PFSK-1 (cell line): ENCODE results near the gene RHBDL3.

Experiments
- FOXP2 ChIP-seq: optimal IDR thresholded peaks from 2 replicates; pipeline ENCODE3; 2011; ENCODE audit warnings: borderline replicate concordance, control low read depth, inconsistent platforms; ENCODE audit not compliant: insufficient read depth; ENCODE audit errors: extremely low read length, extremely low read depth
- POLR2AphosphoS5 ChIP-seq: IDR thresholded peaks from 2 replicates; pipeline ENCODE4 v1.6.1; 2012; ENCODE audit warnings: low read depth, mild to moderate bottlenecking, control low read depth, low read length, moderate library complexity
- SIN3A ChIP-seq: IDR thresholded peaks from 2 replicates; pipeline ENCODE4 v1.6.1; 2012; ENCODE audit warnings: mild to moderate bottlenecking, low read length, moderate library complexity, borderline replicate concordance; ENCODE audit not compliant: insufficient read depth
- TAF1 ChIP-seq: IDR thresholded peaks from 2 replicates; pipeline ENCODE4 v1.6.1; 2012; ENCODE audit warnings: low read length, control low read depth, borderline replicate concordance; ENCODE audit not compliant: insufficient read depth
- TF ChIP-seq, protein P1 (sequence below), 2 experiments: IDR thresholded peaks; 2 replicates each; pipeline versions ENCODE4 v1.6.1 to v1.8.0; 2011 to 2012; ENCODE audit warnings: low read depth in 2 of 2, low read length in 2 of 2, control low read depth in 1 of 2, inconsistent platforms in 1 of 2, mild to moderate bottlenecking in 1 of 2, moderate library complexity in 1 of 2; ENCODE audit not compliant: insufficient read depth in 1 of 2

DNA sequence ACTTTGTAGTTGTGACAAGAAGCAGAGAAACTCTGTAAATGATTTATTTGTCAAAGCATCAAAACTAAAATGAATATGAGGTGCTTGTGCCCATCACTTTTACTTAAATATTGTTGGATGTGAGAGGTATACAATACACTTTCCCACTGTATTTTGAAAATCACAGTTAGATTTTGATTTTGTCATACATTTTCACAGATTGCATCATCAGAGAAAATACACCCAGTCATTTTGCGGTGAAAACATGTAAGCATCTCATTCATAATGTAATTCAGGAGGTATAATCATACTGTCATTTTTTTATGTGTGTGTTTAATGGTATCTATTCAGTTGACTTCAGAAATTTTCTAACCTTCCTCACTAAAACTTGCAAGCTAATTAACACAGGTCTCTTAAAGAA is 95.6 kb downstream of the RHBDL3 start:
- TF ChIP-seq TAF1: no peak
- TF ChIP-seq POLR2AphosphoS5: no peak
- TF ChIP-seq SIN3A: no peak
- TF ChIP-seq, protein P1, sequence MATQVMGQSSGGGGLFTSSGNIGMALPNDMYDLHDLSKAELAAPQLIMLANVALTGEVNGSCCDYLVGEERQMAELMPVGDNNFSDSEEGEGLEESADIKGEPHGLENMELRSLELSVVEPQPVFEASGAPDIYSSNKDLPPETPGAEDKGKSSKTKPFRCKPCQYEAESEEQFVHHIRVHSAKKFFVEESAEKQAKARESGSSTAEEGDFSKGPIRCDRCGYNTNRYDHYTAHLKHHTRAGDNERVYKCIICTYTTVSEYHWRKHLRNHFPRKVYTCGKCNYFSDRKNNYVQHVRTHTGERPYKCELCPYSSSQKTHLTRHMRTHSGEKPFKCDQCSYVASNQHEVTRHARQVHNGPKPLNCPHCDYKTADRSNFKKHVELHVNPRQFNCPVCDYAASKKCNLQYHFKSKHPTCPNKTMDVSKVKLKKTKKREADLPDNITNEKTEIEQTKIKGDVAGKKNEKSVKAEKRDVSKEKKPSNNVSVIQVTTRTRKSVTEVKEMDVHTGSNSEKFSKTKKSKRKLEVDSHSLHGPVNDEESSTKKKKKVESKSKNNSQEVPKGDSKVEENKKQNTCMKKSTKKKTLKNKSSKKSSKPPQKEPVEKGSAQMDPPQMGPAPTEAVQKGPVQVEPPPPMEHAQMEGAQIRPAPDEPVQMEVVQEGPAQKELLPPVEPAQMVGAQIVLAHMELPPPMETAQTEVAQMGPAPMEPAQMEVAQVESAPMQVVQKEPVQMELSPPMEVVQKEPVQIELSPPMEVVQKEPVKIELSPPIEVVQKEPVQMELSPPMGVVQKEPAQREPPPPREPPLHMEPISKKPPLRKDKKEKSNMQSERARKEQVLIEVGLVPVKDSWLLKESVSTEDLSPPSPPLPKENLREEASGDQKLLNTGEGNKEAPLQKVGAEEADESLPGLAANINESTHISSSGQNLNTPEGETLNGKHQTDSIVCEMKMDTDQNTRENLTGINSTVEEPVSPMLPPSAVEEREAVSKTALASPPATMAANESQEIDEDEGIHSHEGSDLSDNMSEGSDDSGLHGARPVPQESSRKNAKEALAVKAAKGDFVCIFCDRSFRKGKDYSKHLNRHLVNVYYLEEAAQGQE (IDR thresholded peaks at IDR 0.05; ENCODE audit: insufficient read depth in 1 of 2, low read depth in 2 of 2, low read length in 2 of 2): no peak
- TF ChIP-seq FOXP2: no peak
